Heart right ventricle (tissue), 16 donors: Measurements from ENCODE around the gene TATDN2. TPM values are rescaled to one million over a fixed set of nuclear protein-coding genes. Genes with fewer than 3 reads are reported as not detected.

Source experiments
- ATAC-seq, 8 donors: fragments of 200-7000 bp; cut with Tn5 transposase; one replicate each; pipeline ENCODE4 v1.9.1; 2020; ENCODE audit warnings: mild to moderate bottlenecking in 8 of 8, moderate library complexity in 8 of 8, moderate number of reproducible peaks in 1 of 8
- DNase-seq, 2 donors: peaks; one replicate each; pipeline ENCODE4 v3.0.0-alpha.2; 2020
- H3K27ac ChIP-seq, 10 donors: fragments of 200-600 bp; sonication (generic) in 2 of 10; one replicate each; pipeline versions ENCODE4 v1.5.0 to v1.8.0; 2020 to 2022; ENCODE audit warnings: mild to moderate bottlenecking in 3 of 10
- H3K27me3 ChIP-seq, 7 donors: fragments of 200-600 bp; one replicate each; pipeline ENCODE4 v1.8.0; 2021 to 2022; ENCODE audit warnings: mild to moderate bottlenecking in 2 of 7
- H3K36me3 ChIP-seq, 9 donors: fragments of 200-600 bp; sonication (generic) in 1 of 9; one replicate each; pipeline versions ENCODE4 v1.5.0 to v1.8.0; 2020 to 2022; ENCODE audit warnings: mild to moderate bottlenecking in 2 of 9
- H3K4me1 ChIP-seq, 9 donors: fragments of 200-600 bp; sonication (generic) in 1 of 9; one replicate each; pipeline versions ENCODE4 v1.5.0 to v1.8.0; 2020 to 2022; ENCODE audit warnings: mild to moderate bottlenecking in 4 of 9
- H3K4me3 ChIP-seq, 10 donors: fragments of 200-600 bp; sonication (generic) in 2 of 10; one replicate each; pipeline versions ENCODE4 v1.5.0 to v1.8.0; 2020 to 2022; ENCODE audit warnings: mild to moderate bottlenecking in 7 of 10, moderate library complexity in 2 of 10
- H3K9me3 ChIP-seq, 11 donors: fragments of 200-600 bp in 10 of 11; sonication (generic) in 2 of 11; one replicate each; pipeline versions ENCODE4 v1.5.0 to v1.8.0; 2013 to 2022; ENCODE audit warnings: mild to moderate bottlenecking in 2 of 11, control low read depth in 1 of 11, moderate library complexity in 1 of 11
- WGBS, 2 donors: extraction: QIAGEN DNeasy Blood & Tissue Kit; methylation state at CpG; one replicate each; pipeline ENCODE4 v1.1.7; 2013; ENCODE audit warnings: inconsistent platforms in 1 of 2; 5-methylcytosine and 5-hydroxymethylcytosine counted together
- intact Hi-C, 10 donors: fragments of 100-400 bp; cut with DNase I; formaldehyde crosslinking; loops; one replicate each; pipeline versions ENCODE4 v1.11.1 to v1.14.2; 2022
- polyA plus RNA-seq, 2 donors: library from polyadenylated mRNA; stranded (reverse); fragments of 200-250 nt; gene quantifications; one replicate each; pipeline ENCODE4 v1.2.3, GENCODE V29; 2013
- total RNA-seq, 10 donors: library from RNA; stranded (reverse); fragmentation: NEBNext Ultra II Directional in 3 of 10; extraction: Animal tissue kit (Norgen Biotek cat#: 25700) in 3 of 10; gene quantifications; one replicate each; pipeline versions ENCODE4 v1.2.1 to v1.2.4, GENCODE V29; 2021 to 2023
- TF ChIP-seq, protein P1 (sequence below), 9 donors: fragments of 200-600 bp; sonication (generic) in 2 of 9; IDR thresholded peaks; one replicate each; pipeline versions ENCODE4 v1.5.0 to v1.8.0; 2021 to 2022; ENCODE audit warnings: antibody characterized with exemption in 9 of 9, mild to moderate bottlenecking in 5 of 9, moderate library complexity in 1 of 9
- donor health status: Arrhythmogenic right ventricular cardiomyopathy.
- donor health status: ischemic (EF 13 %, LVEDD 7.1; RV severe dilation, severe dysfunction).
- donor health status: healthy with polysubstance abuse.
- donor health status: DM: no; HTN: yes; CAD: no.
- donor health status: DM: no; HTN: no; CAD: no.
- donor health status: ischemic (EF 25% LVEDD 6.9; RV normal size, moderate dysfunction).
- donor health status: ischemic (EF 25% LVEDD 5.7; RV mildly dilated, moderate dysfunction).
- donor health status: healthy.
- donor health status: DM: yes; HTN: yes; CAD: no.
- donor health status: Ischemic cardiomyopathy.
- donor health status: ischemic (EF 35%, LVEDD 5.7; RV mildly dilated, moderate dysfunction).
- donor health status: nonischemic (EF 11% LVEDD 7.7; RV severe dilation, severe dysfunction).
- donor health status: DM: yes; HTN: yes; CAD: no.
- donor health status: PGD.
- donor health status: ischemic (EF 29% LVEDD 5.4; RV normal size, mild dysfunction).
- donor health status: nonischemic (EF 23%, LVEDD 6.1; RV moderate dilation, normal function).

TATDN2 gene
- total and polyA plus RNA-seq, 12 donors: 9.6 to 19.6 (median 17.5) TPM

DNA sequence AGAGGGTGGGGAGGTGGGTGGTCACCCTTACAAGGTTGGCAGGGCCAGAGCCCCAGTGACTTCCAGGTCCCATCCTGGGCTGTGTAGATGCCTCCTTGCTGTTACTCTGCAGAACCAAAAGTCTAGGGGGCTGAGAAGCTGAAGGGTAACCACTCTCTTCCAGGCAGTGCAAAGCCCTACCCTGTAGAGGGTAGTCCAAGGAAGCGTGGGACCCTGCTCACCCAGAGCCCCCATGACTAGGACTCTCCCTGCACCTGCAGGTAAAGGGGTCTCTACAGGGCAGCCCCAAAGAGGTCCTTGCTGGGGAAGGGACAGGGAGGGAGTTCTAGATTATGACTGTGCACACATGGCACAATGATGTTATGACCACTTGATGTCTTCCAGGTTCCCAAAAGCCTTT is 30.2 kb downstream of the TATDN2 start:
- H3K27me3 ChIP-seq: no peaks in the 10 kb centered on the region
- TF ChIP-seq, protein P1, sequence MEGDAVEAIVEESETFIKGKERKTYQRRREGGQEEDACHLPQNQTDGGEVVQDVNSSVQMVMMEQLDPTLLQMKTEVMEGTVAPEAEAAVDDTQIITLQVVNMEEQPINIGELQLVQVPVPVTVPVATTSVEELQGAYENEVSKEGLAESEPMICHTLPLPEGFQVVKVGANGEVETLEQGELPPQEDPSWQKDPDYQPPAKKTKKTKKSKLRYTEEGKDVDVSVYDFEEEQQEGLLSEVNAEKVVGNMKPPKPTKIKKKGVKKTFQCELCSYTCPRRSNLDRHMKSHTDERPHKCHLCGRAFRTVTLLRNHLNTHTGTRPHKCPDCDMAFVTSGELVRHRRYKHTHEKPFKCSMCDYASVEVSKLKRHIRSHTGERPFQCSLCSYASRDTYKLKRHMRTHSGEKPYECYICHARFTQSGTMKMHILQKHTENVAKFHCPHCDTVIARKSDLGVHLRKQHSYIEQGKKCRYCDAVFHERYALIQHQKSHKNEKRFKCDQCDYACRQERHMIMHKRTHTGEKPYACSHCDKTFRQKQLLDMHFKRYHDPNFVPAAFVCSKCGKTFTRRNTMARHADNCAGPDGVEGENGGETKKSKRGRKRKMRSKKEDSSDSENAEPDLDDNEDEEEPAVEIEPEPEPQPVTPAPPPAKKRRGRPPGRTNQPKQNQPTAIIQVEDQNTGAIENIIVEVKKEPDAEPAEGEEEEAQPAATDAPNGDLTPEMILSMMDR (IDR thresholded peaks at IDR 0.05): no peak
- H3K4me1 ChIP-seq: peaks cover 4 to 30% (median 13%) of the 10 kb centered on the region in 9 donors
- H3K9me3 ChIP-seq: no peaks in the 10 kb centered on the region
- ATAC-seq (peak in 1 of 8 donors; percentile 14), DNase-seq (no peak)
- intact Hi-C loops: no loop called here
- no peak overlapping the region for H3K4me3 ChIP-seq
- peaks cover 0 to 98% (median 26%) of the 10 kb centered on the region in 9 donors for H3K36me3 ChIP-seq
- 97 to 100% methylated on average over 1 of the region's 1 CpG for WGBS, 2 donors
- no peak overlapping the region for H3K27ac ChIP-seq

- WGBS, 2 donors: 91 to 93% methylated on average over 13 of the region's 13 CpGs
- Histone ChIP-seq H3K4me1 (peaks cover under 1 to 23% (median 4%) of the 10 kb centered on the region in 9 donors), H3K27me3 (no peaks in the 10 kb centered on the region), H3K36me3 (peaks cover 0 to 95% (median 26%) of the 10 kb centered on the region in 9 donors), H3K27ac (no peak overlapping the region), H3K4me3 (no peak overlapping the region), H3K9me3 (no peaks in the 10 kb centered on the region)
- ATAC-seq (no peak), DNase-seq (no peak)
- intact Hi-C loops: no loop called here
- TF ChIP-seq, protein P1 (IDR thresholded peaks at IDR 0.05): no peak
Measured at GRCh38 chr3:10279384-10280176, 31.3 kb downstream of the TATDN2 start.

DNA sequence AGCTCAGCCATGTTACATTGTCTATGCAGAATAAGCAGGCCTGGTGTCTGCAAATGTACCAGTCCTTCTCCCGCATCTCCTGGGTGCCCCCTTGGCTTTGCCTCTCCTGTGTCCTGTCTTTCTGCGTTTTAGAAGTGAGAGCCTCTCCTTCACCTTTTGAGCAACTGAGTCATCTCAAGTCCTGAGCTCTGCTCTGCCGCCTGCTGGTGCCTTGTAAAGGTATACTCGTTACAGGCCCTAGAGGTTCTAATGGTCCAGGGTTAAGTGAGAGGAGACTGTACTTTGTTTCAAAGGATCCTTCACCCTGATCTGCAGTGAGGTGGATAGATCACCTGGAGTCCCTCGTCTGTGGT is 31.9 kb downstream of the TATDN2 start:
- ATAC-seq: no peak
- WGBS, 2 donors: 84 to 86% methylated on average over 5 of the region's 5 CpGs
- Histone ChIP-seq H3K27ac (no peak overlapping the region), H3K4me3 (no peak overlapping the region), H3K27me3 (no peaks in the 10 kb centered on the region), H3K4me1 (peaks cover 0 to 18% (median 4%) of the 10 kb centered on the region in 9 donors), H3K9me3 (no peaks in the 10 kb centered on the region), H3K36me3 (peaks cover 0 to 94% (median 26%) of the 10 kb centered on the region in 9 donors)
- intact Hi-C loops: no loop called here
- DNase-seq: no peak
- TF ChIP-seq, protein P1 (IDR thresholded peaks at IDR 0.05): no peak

DNA sequence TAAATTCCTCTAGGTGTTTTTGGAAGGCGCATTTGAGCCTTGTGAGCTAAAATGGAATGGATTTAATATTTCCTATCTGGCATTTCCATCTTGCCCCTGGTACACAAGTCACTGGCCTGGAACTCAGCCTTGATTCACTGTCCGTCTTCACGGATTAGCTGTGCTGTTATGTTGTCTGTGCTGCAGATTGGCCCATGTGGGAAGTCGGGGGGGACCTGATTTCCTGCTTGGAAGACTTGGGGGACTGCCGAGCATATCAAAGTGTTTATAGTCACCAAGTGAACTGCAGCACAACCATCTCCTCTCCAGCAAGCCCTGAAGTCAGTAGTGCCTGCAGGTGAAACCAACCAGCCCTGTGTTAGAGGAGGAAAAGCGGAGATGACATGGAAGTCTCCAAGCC is 32.3 kb downstream of the TATDN2 start:
- no peak for ATAC-seq
- Histone ChIP-seq H3K4me3 (no peak overlapping the region), H3K4me1 (peaks cover 0 to 18% (median 4%) of the 10 kb centered on the region in 9 donors), H3K27ac (no peak overlapping the region), H3K27me3 (no peaks in the 10 kb centered on the region), H3K9me3 (no peaks in the 10 kb centered on the region), H3K36me3 (peaks cover 0 to 94% (median 26%) of the 10 kb centered on the region in 9 donors)
- 80 to 85% methylated on average over 6 of the region's 6 CpGs for WGBS, 2 donors
- TF ChIP-seq, protein P1 (IDR thresholded peaks at IDR 0.05): no peak
- intact Hi-C loops: no loop called here
- no peak for DNase-seq
